Measurements from ENCODE around the gene CXCL17.

- TF ChIP-seq CTCF (IDR thresholded peaks at IDR 0.05; ENCODE audit: insufficient read depth, low read length) (no peak), POLR2AphosphoS5 (IDR thresholded peaks at IDR 0.05; ENCODE audit: low read depth) (no peak), REST (IDR thresholded peaks at IDR 0.05; ENCODE audit: insufficient replicate concordance, low read depth) (no peak), GABPA (IDR thresholded peaks at IDR 0.05; ENCODE audit: low read depth) (no peak), SPI1 (IDR thresholded peaks at IDR 0.05; ENCODE audit: borderline replicate concordance, low read depth) (no peak)
Measured at GRCh38 chr19:42452590-42452989, 9.8 kb upstream of the CXCL17 start.
